Measurements from ENCODE around the gene SNAPC5. TPM values are rescaled to one million over a fixed set of nuclear protein-coding genes. Genes with fewer than 3 reads are reported as not detected.

The SNAPC5 gene, protein sequence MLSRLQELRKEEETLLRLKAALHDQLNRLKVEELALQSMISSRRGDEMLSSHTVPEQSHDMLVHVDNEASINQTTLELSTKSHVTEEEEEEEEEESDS
- 150 and 167 TPM in 2 replicates for polyA plus RNA-seq

DNA sequence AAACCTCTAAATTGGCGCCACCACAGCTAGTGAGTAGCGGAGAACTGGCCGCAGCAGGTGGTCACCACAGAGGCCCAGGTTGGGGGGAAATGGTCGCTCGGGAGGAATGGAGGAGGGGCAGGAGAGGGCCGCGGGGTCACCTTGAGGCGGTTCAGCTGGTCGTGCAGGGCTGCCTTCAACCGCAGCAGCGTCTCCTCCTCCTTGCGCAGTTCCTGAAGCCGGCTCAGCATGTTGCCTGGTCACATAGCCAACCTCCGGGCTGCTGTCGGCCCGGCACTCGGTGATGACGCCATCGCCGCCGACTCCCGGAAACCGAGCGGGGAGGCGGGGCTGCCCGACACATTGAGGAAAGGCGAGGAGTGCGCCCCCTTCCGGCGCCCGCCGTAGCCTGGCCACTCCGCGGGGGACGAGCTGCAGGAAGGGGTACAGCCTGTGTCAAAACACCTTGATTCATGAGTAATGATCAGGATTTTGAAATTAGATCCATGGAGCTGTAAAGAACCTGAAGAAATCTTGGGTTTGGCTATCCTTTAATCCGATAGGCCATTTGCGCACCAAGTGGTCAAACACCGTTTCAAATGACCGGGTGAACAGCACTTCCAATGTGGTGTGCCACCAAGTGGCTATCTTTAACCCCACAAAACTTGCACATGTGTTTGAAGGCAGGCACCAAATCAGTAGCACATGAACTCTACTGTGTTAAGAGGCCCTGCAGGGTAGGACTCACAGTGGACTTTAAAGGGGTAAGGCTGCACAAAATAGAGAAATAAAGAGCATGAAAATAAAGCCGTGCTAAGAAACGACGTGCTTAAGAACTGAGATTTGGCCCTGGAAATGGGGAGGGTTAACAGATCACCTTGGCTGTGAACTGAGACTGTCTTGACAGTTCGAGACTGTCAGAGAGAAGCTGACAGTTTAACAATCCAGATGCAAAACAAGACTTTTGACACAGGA, at the start of gene SNAPC5:
Gene SNAPC5, minus strand, starts transcription at position 261 of the 954 bp plus-strand sequence. Its CDS starts 31 bp downstream, at position 230.

DNA sequence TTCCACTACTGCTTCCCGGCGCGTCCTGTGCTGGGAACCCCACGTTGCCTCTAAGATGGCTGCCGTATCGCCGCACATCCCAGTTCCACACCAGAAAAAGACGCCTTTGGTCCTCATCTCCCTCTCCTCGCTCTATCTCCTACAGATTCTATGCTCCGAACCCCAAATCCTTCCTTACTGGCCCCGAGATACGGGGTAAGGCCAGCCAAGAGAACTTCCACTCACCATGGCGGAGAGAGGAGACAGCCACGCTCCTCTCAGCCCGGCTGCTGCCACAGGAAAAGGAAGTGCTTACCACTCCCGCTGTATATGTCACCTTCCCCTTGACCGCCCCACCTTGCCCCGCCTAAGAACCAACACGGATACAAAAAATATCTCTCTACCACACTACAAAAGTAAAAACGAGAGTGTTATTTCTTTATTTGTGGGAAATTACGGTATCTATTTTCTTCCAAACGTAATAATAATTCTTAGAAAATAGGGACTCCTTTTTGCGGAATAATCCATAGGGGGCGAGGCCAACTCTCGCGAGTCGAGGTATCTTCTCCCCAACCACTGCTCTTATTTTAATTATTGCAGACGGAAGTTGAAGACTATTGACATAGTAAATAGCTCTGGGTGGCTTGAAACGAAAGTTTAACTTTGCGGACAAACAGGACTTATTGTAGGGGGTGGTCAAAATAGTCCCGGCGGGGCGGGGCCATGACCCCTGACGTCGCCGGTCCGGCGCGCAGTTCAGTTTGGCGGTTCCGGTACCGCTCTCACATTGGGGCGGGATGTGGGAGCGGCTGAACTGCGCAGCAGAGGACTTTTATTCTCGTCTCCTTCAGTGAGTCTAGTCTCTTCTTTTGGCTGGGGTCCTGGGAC, 7.2 kb upstream of the SNAPC5 start, which contains the start of the genes RPL4 and ZWILCH:
Gene RPL4, minus strand, starts transcription at position 293 of the 867 bp plus-strand sequence. Its CDS starts 65 bp downstream, at position 228.
Gene ZWILCH, plus strand, starts transcription at position 764 of the 867 bp plus-strand sequence. Its CDS starts 13 bp downstream, at position 777.

Other genes with a start within 250 kb of the SNAPC5 start
- gene MEGF11, start 244.0 kb downstream of the SNAPC5 start, polyA plus RNA-seq, result 0.44 and 1.1 TPM in 2 replicates
- gene DIS3L, start 204.2 kb downstream of the SNAPC5 start, polyA plus RNA-seq, result 21.0 and 27.0 TPM in 2 replicates
- 18.1 and 18.4 TPM in 2 replicates for gene TIPIN, start 141.1 kb downstream of the SNAPC5 start, polyA plus RNA-seq
- gene MAP2K1, start 110.8 kb downstream of the SNAPC5 start, polyA plus RNA-seq, result 110 and 166 TPM in 2 replicates
- gene RPL4, start 7.1 kb upstream of the SNAPC5 start, polyA plus RNA-seq, result 356 and 382 TPM in 2 replicates
- gene ZWILCH, start 7.6 kb upstream of the SNAPC5 start, polyA plus RNA-seq, result 29.7 and 52.3 TPM in 2 replicates
- 0.39 TPM in 1 of 2 replicates, not detected in the other for gene LCTL, start 68.2 kb upstream of the SNAPC5 start, polyA plus RNA-seq
- not detected in 2 replicates for gene SMAD6, start 204.5 kb upstream of the SNAPC5 start, polyA plus RNA-seq

All from Purkinje cell (primary cell).